K562 (cell line): Measurements from ENCODE around the gene FOS. TPM values are rescaled to one million over a fixed set of nuclear protein-coding genes. Genes with fewer than 3 reads are reported as not detected.
A peak's percentile ranks its signal among the peaks of the same experiment; 100 is the strongest.

Experiments
- ATAC-seq: fragments of 200-7000 bp; cut with Tn5 transposase; 3 replicates; pipeline ENCODE4 v1.9.1; 2020; ENCODE audit warnings: moderate library complexity
- BruUV-seq: library from RNA; stranded (reverse); fragments of 400-500 nt; replicated peaks from 2 replicates; lab custom pipeline; 2021; lab: Mats Ljungman, UMichigan
- CTCF ChIA-PET: fragments of 300-600 bp; formaldehyde crosslinking; extraction: SDS; loops from one replicate; lab custom pipeline; 2021; ENCODE audit warnings: low intra/inter-chr PET ratio; lab: Yijun Ruan, JAX
- POLR2A ChIA-PET: fragments of 300-600, 350-650 bp; sonication (Branson Sonifier 250); formaldehyde crosslinking; extraction: SDS; loops from one replicate; lab custom pipeline; 2021; ENCODE audit warnings: antibody characterized with exemption, inconsistent platforms; lab: Yijun Ruan, JAX
- DNase-seq, 4 experiments: peaks; one replicate each; pipeline versions ENCODE4 v3.0.0 to v3.0.0-alpha.2; 2011 to 2018; ENCODE audit warnings: low spot score in 3 of 4, mixed read lengths in 3 of 4; ENCODE audit errors: extremely low read depth in 1 of 4
- FAIRE-seq: peaks from 2 replicates; lab custom pipeline; 2011; peaks lifted over from hg19 to GRCh38; lab: Jason Lieb, UNC
- H2AFZ ChIP-seq: 2 replicates; pipeline ENCODE4 v1.6.0; 2011; ENCODE audit warnings: low read depth, low read length, control low read depth, inconsistent platforms
- H3K27ac ChIP-seq: fragments of 200-600 bp; 3 replicates; pipeline ENCODE4 v1.8.0; 2011; ENCODE audit warnings: low read depth, mild to moderate bottlenecking, control low read depth, inconsistent platforms, low read length, moderate library complexity, mixed read lengths; ENCODE audit errors: extremely low read depth
- H3K27me3 ChIP-seq, 2 experiments: fragments of 300-600 bp in 1 of 2; 2 replicates in 1 of 2; 3 replicates in 1 of 2; pipeline versions ENCODE4 v1.6.0 to v1.8.0; 2011; ENCODE audit warnings: inconsistent platforms in 2 of 2, low read length in 2 of 2, mild to moderate bottlenecking in 1 of 2, mixed read lengths in 1 of 2, moderate library complexity in 1 of 2; ENCODE audit not compliant: control insufficient read depth in 2 of 2, insufficient read depth in 2 of 2
- H3K36me3 ChIP-seq: fragments of 300-600 bp; 3 replicates; pipeline ENCODE4 v1.8.0; 2011; ENCODE audit warnings: mild to moderate bottlenecking, low read length, inconsistent platforms; ENCODE audit not compliant: control insufficient read depth, insufficient read depth
- H3K4me1 ChIP-seq, 2 experiments: fragments of 200-600 bp in 1 of 2; replicated peaks in 1 of 2; 2 replicates in 1 of 2; 3 replicates in 1 of 2; pipeline versions ENCODE4 v1.5.1 to v1.8.0; 2011; ENCODE audit warnings: inconsistent platforms in 2 of 2, low read length in 2 of 2, mild to moderate bottlenecking in 1 of 2, mixed read lengths in 1 of 2, moderate library complexity in 1 of 2; ENCODE audit not compliant: control insufficient read depth in 2 of 2, insufficient read depth in 2 of 2
- H3K4me2 ChIP-seq: 2 replicates; pipeline ENCODE4 v1.6.1; 2011; ENCODE audit warnings: low read length, control low read depth, inconsistent platforms, mixed read lengths; ENCODE audit not compliant: insufficient read depth
- H3K4me3 ChIP-seq: fragments of 200-600 bp; sonication (generic), shearing (Covaris generic); 2 replicates; pipeline ENCODE4 v1.5.1; 2016; ENCODE audit warnings: control low read depth, inconsistent platforms
- H3K79me2 ChIP-seq: fragments of 200-600 bp; 3 replicates; pipeline ENCODE4 v1.8.0; 2011; ENCODE audit warnings: low read length, inconsistent platforms; ENCODE audit not compliant: control insufficient read depth, insufficient read depth
- H3K9ac ChIP-seq, 2 experiments: 2 replicates each; pipeline versions ENCODE4 v1.6.0 to v1.6.1; 2011; ENCODE audit warnings: low read depth in 2 of 2, low read length in 2 of 2, control low read depth in 1 of 2, inconsistent platforms in 1 of 2, mild to moderate bottlenecking in 1 of 2, mixed read lengths in 1 of 2; ENCODE audit not compliant: insufficient read depth in 1 of 2
- H3K9me1 ChIP-seq: one replicate; pipeline ENCODE4 v1.6.0; 2011; ENCODE audit warnings: inconsistent platforms, mild to moderate bottlenecking, low read length, moderate library complexity; ENCODE audit not compliant: control insufficient read depth, insufficient read depth
- H3K9me3 ChIP-seq: replicated peaks from 2 replicates; pipeline ENCODE4 v1.5.1; 2011; ENCODE audit warnings: low read depth, low read length, inconsistent platforms; ENCODE audit not compliant: control insufficient read depth, insufficient read depth
- H4K20me1 ChIP-seq: replicated peaks from 2 replicates; pipeline ENCODE4 v1.6.1; 2011; ENCODE audit warnings: low read length, inconsistent platforms, mixed read lengths; ENCODE audit not compliant: control insufficient read depth, insufficient read depth
- BCL6 ChIP-seq: fragments of 250-450 bp; sonication (Bioruptor Pico); IDR thresholded peaks from 2 replicates; pipeline ENCODE4 v1.4.0; 2020
- DMBX1 ChIP-seq: fragments of 250-450 bp; sonication (Bioruptor Pico); IDR thresholded peaks from 2 replicates; pipeline ENCODE4 v1.8.0; 2022; ENCODE audit warnings: inconsistent platforms, mild to moderate bottlenecking, moderate library complexity, borderline replicate concordance
- ESRRB ChIP-seq: fragments of 250-450 bp; sonication (Bioruptor Pico); IDR thresholded peaks from 2 replicates; pipeline ENCODE4 v1.5.0; 2020; ENCODE audit warnings: mild to moderate bottlenecking, moderate library complexity, borderline replicate concordance
- L3MBTL2 ChIP-seq: fragments of 450-650 bp; IDR thresholded peaks from 2 replicates; pipeline ENCODE4 v1.6.1; 2016; ENCODE audit warnings: mild to moderate bottlenecking, moderate library complexity
- NCOA1 ChIP-seq: fragments of 450-650 bp; IDR thresholded peaks from 2 replicates; pipeline ENCODE4 v1.6.1; 2016; ENCODE audit warnings: low read depth
- NCOA4 ChIP-seq: fragments of 450-650 bp; IDR thresholded peaks from 2 replicates; pipeline ENCODE4 v1.6.1; 2018; ENCODE audit warnings: mild to moderate bottlenecking; ENCODE audit not compliant: partially characterized antibody
- NFIC ChIP-seq: fragments of 450-650 bp; IDR thresholded peaks from 2 replicates; pipeline ENCODE4 v1.6.1; 2017; ENCODE audit warnings: mild to moderate bottlenecking, inconsistent platforms
- POLR3A ChIP-seq: IDR thresholded peaks from 2 replicates; pipeline ENCODE4 v1.6.1; 2011; ENCODE audit warnings: borderline replicate concordance, mild to moderate bottlenecking, moderate library complexity; ENCODE audit not compliant: insufficient read length, insufficient read depth; ENCODE audit errors: extremely low read depth
- RAD21 ChIP-seq, 2 experiments: fragments of 250-450 bp in 1 of 2; fragments of 450-650 bp in 1 of 2; sonication (Bioruptor Pico) in 1 of 2; formaldehyde crosslinking in 1 of 2; IDR thresholded peaks in 1 of 2; conservative IDR thresholded peaks in 1 of 2; 2 replicates each; pipeline versions ENCODE4 v1.4.0 to v1.8.0; 2020 to 2022; ENCODE audit warnings: mild to moderate bottlenecking in 2 of 2, moderate library complexity in 1 of 2
- SP2 ChIP-seq: IDR thresholded peaks from 2 replicates; pipeline ENCODE4 v1.6.1; 2011; ENCODE audit warnings: mild to moderate bottlenecking, low read depth, low read length, moderate library complexity; ENCODE audit not compliant: poor library complexity, severe bottlenecking; ENCODE audit errors: extremely low read depth
- TRIM24 ChIP-seq, 2 experiments: fragments of 450-650 bp; IDR thresholded peaks; 2 replicates each; pipeline ENCODE4 v1.6.1; 2016
- ZBTB8A ChIP-seq: fragments of 450-650 bp; IDR thresholded peaks from 2 replicates; pipeline ENCODE4 v1.6.1; 2018; ENCODE audit warnings: mild to moderate bottlenecking, moderate library complexity; ENCODE audit not compliant: partially characterized antibody
- ZNF23 ChIP-seq: fragments of 250-450 bp; sonication (Bioruptor Pico); IDR thresholded peaks from 2 replicates; pipeline ENCODE4 v1.4.0; 2020; ENCODE audit warnings: mild to moderate bottlenecking
- ZNF324 ChIP-seq: fragments of 250-450 bp; sonication (Bioruptor Pico); IDR thresholded peaks from 2 replicates; pipeline ENCODE4 v1.4.0; 2020; ENCODE audit warnings: mild to moderate bottlenecking
- ZNF778 ChIP-seq: fragments of 450-650 bp; formaldehyde crosslinking; IDR thresholded peaks from 2 replicates; pipeline ENCODE4 v1.4.0; 2020; ENCODE audit warnings: mild to moderate bottlenecking, moderate library complexity
- in situ Hi-C: fragments of 300-500 bp; cut with MboI; formaldehyde crosslinking; loops from 4 replicates; pipeline ENCODE4 v1.15.0; 2018; ENCODE audit warnings: inconsistent platforms, mixed read lengths
- intact Hi-C: fragments of 100-400 bp; cut with micrococcal nuclease; formaldehyde crosslinking; loops from 2 replicates; pipeline ENCODE4 v1.14.2; 2022
- polyA plus RNA-seq, 8 experiments: library from polyadenylated mRNA; depleted of rRNA in 4 of 8; stranded (reverse) in 5 of 8; unstranded in 3 of 8; fragments of >200 nt; fragmentation: Nextera tagmentation in 2 of 8; fragmentation: Illumina TruSeq in 1 of 8; extraction: Ambion mirVana in 2 of 8; extraction: Trizol in 1 of 8; gene quantifications; 2 replicates each; pipeline versions ENCODE4 v1.2.1 to v1.2.3, GENCODE V29; 2011 to 2014; ENCODE audit warnings: inconsistent platforms in 1 of 8, missing spikeins in 1 of 8
- total RNA-seq, 7 experiments: library from RNA; depleted of rRNA in 6 of 7; stranded (reverse); fragments of >200 nt in 6 of 7; fragmentation: Illumina TruSeq in 2 of 7; extraction: Trizol in 2 of 7; gene quantifications; 2 replicates each; pipeline versions ENCODE4 v1.2.1 to v1.2.3, GENCODE V29; 2011 to 2021; ENCODE audit warnings: low replicate concordance in 1 of 7
- TF ChIP-seq, protein P1 (sequence below): fragments of 450-650 bp; IDR thresholded peaks from 2 replicates; pipeline ENCODE4 v1.6.1; 2017; ENCODE audit warnings: antibody characterized with exemption
- TF ChIP-seq, protein P2 (sequence below): sonication (generic); formaldehyde crosslinking; IDR thresholded peaks from 2 replicates; pipeline ENCODE4 v1.8.1; 2023; ENCODE audit warnings: mild to moderate bottlenecking, missing genetic modification reagents

Gene FOS
- total and polyA plus RNA-seq, 9 of the 15 experiments (the other 6 are each of a cell fraction or from before 2014, with no cell fraction given) = 0.54 to 13.8 (median 8.9) TPM

GRCh38 chr14:75283833-75284563, 5.4 kb downstream of the FOS start (continued):
- no peak for TF ChIP-seq DMBX1 (CRISPR knock-in tag)
- TF ChIP-seq NCOA4 = no peak
- TF ChIP-seq, protein P1, sequence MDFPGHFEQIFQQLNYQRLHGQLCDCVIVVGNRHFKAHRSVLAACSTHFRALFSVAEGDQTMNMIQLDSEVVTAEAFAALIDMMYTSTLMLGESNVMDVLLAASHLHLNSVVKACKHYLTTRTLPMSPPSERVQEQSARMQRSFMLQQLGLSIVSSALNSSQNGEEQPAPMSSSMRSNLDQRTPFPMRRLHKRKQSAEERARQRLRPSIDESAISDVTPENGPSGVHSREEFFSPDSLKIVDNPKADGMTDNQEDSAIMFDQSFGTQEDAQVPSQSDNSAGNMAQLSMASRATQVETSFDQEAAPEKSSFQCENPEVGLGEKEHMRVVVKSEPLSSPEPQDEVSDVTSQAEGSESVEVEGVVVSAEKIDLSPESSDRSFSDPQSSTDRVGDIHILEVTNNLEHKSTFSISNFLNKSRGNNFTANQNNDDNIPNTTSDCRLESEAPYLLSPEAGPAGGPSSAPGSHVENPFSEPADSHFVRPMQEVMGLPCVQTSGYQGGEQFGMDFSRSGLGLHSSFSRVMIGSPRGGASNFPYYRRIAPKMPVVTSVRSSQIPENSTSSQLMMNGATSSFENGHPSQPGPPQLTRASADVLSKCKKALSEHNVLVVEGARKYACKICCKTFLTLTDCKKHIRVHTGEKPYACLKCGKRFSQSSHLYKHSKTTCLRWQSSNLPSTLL = no peak
- peak; percentile 61 to 65 for TF ChIP-seq TRIM24 (IDR thresholded peaks at IDR 0.05)
- no peak for TF ChIP-seq ZNF23

- H3K27me3 ChIP-seq = no peaks in the 10 kb centered on the region
- no peak overlapping the region for H2AFZ ChIP-seq
- H3K9me3 ChIP-seq = no peaks in the 10 kb centered on the region
- DNase-seq (no peak), ATAC-seq (no peak), FAIRE-seq (no peak)
- H3K9me1 ChIP-seq = no peaks in the 10 kb centered on the region
- intact Hi-C loops = no loop called here
- CTCF ChIA-PET = no interaction called here
- peaks cover 12% of the 10 kb centered on the region; the same call in 2 of the 3 replicates for H3K36me3 ChIP-seq
- H3K9ac ChIP-seq = no peak overlapping the region
- H3K4me2 ChIP-seq = no peak overlapping the region
- in situ Hi-C loops = no loop called here
- H4K20me1 ChIP-seq = no peaks in the 10 kb centered on the region
- POLR2A ChIA-PET = interaction anchor here (0.5 to 2.7 kb wide), 4 partner anchors 9 to 115 kb away, joined by 3 to 11 read pairs (median 3); no protein-coding TSS in a partner anchor
- no peaks in the 10 kb centered on the region for H3K79me2 ChIP-seq
- BruUV-seq = no TSS peak
- no peak overlapping the region for H3K4me3 ChIP-seq
- H3K4me1 ChIP-seq = peaks cover 10 to 27% of the 10 kb centered on the region in 2 experiments
- no peak overlapping the region for H3K27ac ChIP-seq
- TF ChIP-seq ESRRB (CRISPR knock-in tag) = no peak
- TF ChIP-seq ZNF778 (CRISPR knock-in tag) = no peak
- no peak for TF ChIP-seq POLR3A
- no peak for TF ChIP-seq BCL6
- no peak for TF ChIP-seq L3MBTL2
- TF ChIP-seq ZNF324 (CRISPR knock-in tag) = no peak
- no peak for TF ChIP-seq RAD21 (CRISPR knock-in tag; conservative IDR thresholded peaks at IDR 0.05 in 1 of 2, IDR thresholded peaks at IDR 0.05 in 1 of 2)
- no peak for TF ChIP-seq NFIC
- TF ChIP-seq NCOA1 = no peak
- TF ChIP-seq, protein P2, sequence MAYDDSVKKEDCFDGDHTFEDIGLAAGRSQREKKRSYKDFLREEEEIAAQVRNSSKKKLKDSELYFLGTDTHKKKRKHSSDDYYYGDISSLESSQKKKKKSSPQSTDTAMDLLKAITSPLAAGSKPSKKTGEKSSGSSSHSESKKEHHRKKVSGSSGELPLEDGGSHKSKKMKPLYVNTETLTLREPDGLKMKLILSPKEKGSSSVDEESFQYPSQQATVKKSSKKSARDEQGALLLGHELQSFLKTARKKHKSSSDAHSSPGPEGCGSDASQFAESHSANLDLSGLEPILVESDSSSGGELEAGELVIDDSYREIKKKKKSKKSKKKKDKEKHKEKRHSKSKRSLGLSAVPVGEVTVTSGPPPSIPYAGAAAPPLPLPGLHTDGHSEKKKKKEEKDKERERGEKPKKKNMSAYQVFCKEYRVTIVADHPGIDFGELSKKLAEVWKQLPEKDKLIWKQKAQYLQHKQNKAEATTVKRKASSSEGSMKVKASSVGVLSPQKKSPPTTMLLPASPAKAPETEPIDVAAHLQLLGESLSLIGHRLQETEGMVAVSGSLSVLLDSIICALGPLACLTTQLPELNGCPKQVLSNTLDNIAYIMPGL = no peak
- TF ChIP-seq SP2 = no peak
- TF ChIP-seq ZBTB8A = no peak
These were observed 6.7 kb downstream of the FOS start for GRCh38 chr14:75285331-75285730.
